Esophagus squamous epithelium (tissue), 5 donors: ENCODE measurements around the gene MMP11. TPM values are rescaled to one million over a fixed set of nuclear protein-coding genes. Genes with fewer than 3 reads are reported as not detected.

Experiments used
- DNase-seq: peaks from one replicate; lab custom pipeline; 2025; lab: John Stamatoyannopoulos, UW
- H3K27ac ChIP-seq, 4 donors: fragments of 200-600 bp; sonication (generic); one replicate each; pipeline ENCODE4 v1.5.1; 2016 to 2019; ENCODE audit warnings: mild to moderate bottlenecking in 1 of 4
- H3K27me3 ChIP-seq, 4 donors: fragments of 200-600 bp; sonication (generic); 1 replicate in 3 of 4; 2 replicates in 1 of 4; pipeline versions ENCODE4 v1.5.1 to v1.6.0; 2017 to 2021; ENCODE audit warnings: antibody characterized with exemption in 1 of 4
- H3K36me3 ChIP-seq, 3 donors: fragments of 200-600 bp; sonication (generic); one replicate each; pipeline ENCODE4 v1.5.1; 2016 to 2019
- H3K4me1 ChIP-seq, 3 donors: fragments of 200-600 bp; sonication (generic); one replicate each; pipeline ENCODE4 v1.5.1; 2017 to 2019
- H3K4me3 ChIP-seq, 4 donors: fragments of 200-600 bp; sonication (generic); 1 replicate in 3 of 4; 2 replicates in 1 of 4; pipeline ENCODE4 v1.5.1; 2016 to 2019; ENCODE audit warnings: mild to moderate bottlenecking in 2 of 4, moderate library complexity in 1 of 4
- H3K9me3 ChIP-seq, 3 donors: fragments of 200-600 bp; sonication (generic); one replicate each; pipeline ENCODE4 v1.5.1; 2016 to 2019
- POLR2A ChIP-seq, 4 donors: fragments of 450-650 bp; IDR thresholded peaks; one replicate each; pipeline ENCODE4 v1.6.1; 2017; ENCODE audit warnings: antibody characterized with exemption in 4 of 4, mild to moderate bottlenecking in 4 of 4, moderate library complexity in 3 of 4
- WGBS, 2 donors: methylation state at CpG; one replicate each; pipeline ENCODE4 v1.1.5; 2018; 5-methylcytosine and 5-hydroxymethylcytosine counted together
- intact Hi-C: fragments of 100-400 bp; cut with DNase I; formaldehyde crosslinking; loops from one replicate; pipeline ENCODE4 v1.15.0; 2022
- total RNA-seq, 4 donors: library from RNA; depleted of rRNA; stranded (reverse); fragments of >200 nt; gene quantifications; one replicate each; pipeline ENCODE4 v1.1.0, GENCODE V29; 2016
- TF ChIP-seq, protein P1 (sequence below), 6 experiments: fragments of 450-650 bp in 4 of 6; fragments of 200-600 bp in 2 of 6; sonication (generic) in 2 of 6; IDR thresholded peaks; one replicate each; pipeline ENCODE4 v1.5.1; 2016 to 2019; ENCODE audit warnings: antibody characterized with exemption in 6 of 6, mild to moderate bottlenecking in 4 of 6, moderate library complexity in 4 of 6
- donor health status: DM: yes; HTN: yes; CAD: no.

Gene MMP11
- total RNA-seq, 4 donors from 2014 or later, result 0.34 to 1.6 (median 1.1) TPM

DNA sequence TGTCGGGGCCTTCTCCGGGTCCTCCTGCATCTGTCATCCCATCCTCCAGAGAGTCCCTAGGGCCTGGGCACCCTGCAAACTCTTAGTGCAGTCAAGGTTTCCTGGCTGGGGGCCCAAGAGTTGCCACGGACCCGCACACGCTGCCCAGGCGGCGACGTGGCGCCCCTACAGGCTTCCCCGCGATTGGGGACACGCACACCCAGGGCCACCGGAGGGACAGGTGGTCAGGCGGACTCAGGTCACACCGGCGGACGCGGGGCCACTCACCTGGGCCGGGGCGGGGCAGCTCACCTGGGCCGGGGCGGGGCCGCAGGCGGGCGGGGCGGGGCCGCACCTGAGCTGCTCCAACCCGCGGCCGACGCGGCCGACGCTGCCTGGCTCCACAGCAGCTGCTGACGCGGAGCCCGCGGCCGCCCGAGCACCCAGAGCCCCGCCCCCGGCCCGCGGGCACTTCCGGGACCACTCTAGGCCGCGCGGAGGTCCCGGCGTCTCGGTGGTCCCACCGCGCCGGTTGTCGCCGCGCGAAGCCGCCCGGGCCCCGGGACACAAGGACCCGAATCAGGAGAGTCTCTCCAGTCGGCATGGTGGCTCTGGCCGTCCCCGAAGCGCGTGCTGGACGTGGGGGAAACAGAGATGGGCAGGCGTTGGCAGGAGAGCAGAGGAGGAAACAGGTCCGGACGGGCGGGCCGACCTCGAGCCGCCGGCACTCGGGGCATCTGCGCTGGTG, 21.8 kb upstream of the MMP11 start, which contains the start of gene ZNF70:
Gene ZNF70 (minus strand): TSS at position 399 of the 727 bp plus-strand sequence. CDS start 5,972 bp downstream, outside the sequence.
- peak within 1 kb of the TSS; percentile 93 to 96 (median 94) for H3K27ac ChIP-seq
- DNase-seq, result peak; percentile 29
- no peaks in the 10 kb centered on the region for H3K9me3 ChIP-seq
- H3K36me3 ChIP-seq, result no peaks in the 10 kb centered on the region
- peaks cover 0 to 33% (median 7%) of the 10 kb centered on the region in 3 donors for H3K4me1 ChIP-seq
- H3K4me3 ChIP-seq, result peak within 1 kb of the TSS; percentile 62 to 92 (median 76)
- peak in 2 of 4 donors; percentile 58 to 72 for TF ChIP-seq POLR2A (IDR thresholded peaks at IDR 0.05)
- TF ChIP-seq, protein P1, sequence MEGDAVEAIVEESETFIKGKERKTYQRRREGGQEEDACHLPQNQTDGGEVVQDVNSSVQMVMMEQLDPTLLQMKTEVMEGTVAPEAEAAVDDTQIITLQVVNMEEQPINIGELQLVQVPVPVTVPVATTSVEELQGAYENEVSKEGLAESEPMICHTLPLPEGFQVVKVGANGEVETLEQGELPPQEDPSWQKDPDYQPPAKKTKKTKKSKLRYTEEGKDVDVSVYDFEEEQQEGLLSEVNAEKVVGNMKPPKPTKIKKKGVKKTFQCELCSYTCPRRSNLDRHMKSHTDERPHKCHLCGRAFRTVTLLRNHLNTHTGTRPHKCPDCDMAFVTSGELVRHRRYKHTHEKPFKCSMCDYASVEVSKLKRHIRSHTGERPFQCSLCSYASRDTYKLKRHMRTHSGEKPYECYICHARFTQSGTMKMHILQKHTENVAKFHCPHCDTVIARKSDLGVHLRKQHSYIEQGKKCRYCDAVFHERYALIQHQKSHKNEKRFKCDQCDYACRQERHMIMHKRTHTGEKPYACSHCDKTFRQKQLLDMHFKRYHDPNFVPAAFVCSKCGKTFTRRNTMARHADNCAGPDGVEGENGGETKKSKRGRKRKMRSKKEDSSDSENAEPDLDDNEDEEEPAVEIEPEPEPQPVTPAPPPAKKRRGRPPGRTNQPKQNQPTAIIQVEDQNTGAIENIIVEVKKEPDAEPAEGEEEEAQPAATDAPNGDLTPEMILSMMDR (IDR thresholded peaks at IDR 0.05), result peak in 1 of 6 experiments; percentile 2
- WGBS, 2 donors, result 0% methylated on average over 3 of the region's 78 CpGs; no CpG with 5 or more reads in 1 of the 2 donors
- no peaks in the 10 kb centered on the region for H3K27me3 ChIP-seq
- intact Hi-C loops, result no loop called here

DNA sequence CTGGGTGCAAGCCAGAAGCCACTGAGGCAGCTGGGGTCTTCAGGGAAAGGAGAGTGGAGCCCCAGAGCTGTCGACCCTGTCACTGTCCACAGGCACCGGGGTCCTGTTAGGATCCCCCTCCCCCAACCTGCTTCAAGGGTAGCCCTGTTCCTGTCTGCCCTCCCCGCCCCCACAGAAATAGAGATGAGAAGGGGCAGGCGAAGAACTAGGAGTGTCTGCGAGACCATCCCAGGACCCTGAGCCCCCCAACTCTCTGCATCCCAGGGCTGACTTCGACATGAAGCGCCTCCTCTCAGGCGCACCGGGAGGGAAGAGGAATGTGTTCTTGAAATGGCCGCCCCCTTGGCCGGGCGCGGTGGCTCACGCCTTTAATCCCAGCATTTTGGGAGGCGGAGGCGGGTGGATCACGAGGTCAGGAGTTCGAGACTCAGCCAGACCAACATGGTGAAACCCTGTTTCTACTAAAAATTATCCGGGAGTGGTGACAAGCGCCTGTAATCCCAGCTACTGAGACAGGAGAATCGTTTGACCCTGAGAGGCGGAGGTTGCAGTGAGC, 21.1 kb upstream of the MMP11 start:
- Histone ChIP-seq H3K27ac (peak overlapping the region; percentile 93 to 96 (median 94)), H3K9me3 (no peaks in the 10 kb centered on the region), H3K36me3 (no peaks in the 10 kb centered on the region), H3K4me3 (peak overlapping the region; percentile 62 to 92 (median 76)), H3K27me3 (no peaks in the 10 kb centered on the region), H3K4me1 (peaks cover 0 to 33% (median 7%) of the 10 kb centered on the region in 3 donors)
- no peak for DNase-seq
- WGBS, 2 donors, result 0 to 40% methylated on average over 2 to 6 of the region's 22 CpGs
- intact Hi-C loops, result no loop called here
- TF ChIP-seq, protein P1 (IDR thresholded peaks at IDR 0.05), result no peak
- TF ChIP-seq POLR2A (IDR thresholded peaks at IDR 0.05), result no peak

DNA sequence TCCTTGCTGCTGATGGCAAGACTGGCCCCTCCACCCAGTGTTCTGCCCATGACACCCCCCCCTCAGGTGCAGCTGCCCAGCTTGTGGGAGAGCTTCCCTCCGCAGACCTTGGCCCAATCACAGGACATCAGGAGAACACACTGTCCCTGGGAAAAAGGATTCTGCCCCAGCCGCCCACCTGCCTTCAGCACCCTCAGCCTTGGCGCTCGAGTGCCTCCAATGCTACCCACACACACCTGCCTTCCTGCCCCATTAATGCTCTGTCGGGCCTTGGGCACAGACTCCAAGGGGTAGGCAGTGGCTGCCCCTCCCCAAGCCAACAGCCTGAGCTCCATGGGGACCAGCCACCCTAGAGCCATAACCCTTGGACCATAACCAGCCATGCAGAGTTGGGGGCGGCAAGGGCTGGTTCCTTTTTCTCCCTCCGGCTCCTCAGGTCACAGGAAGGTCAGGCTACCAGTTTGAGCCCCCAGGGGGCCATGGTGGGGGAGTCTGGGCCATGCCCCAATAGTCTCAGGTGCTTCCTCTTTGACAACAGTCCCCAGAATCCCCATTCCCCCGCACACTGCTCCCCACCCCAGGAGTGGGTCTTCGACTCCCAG, 20.5 kb upstream of the MMP11 start:
- Histone ChIP-seq H3K4me3 (peak overlapping the region in 1 of 4 donors; percentile 71), H3K27me3 (no peaks in the 10 kb centered on the region), H3K27ac (peak overlapping the region in 1 of 4 donors; percentile 96), H3K4me1 (peaks cover 0 to 33% (median 7%) of the 10 kb centered on the region in 3 donors), H3K9me3 (no peaks in the 10 kb centered on the region), H3K36me3 (no peaks in the 10 kb centered on the region)
- intact Hi-C loops, result no loop called here
- peak; percentile 20 for DNase-seq
- 77 to 80% methylated on average over 1 to 6 of the region's 9 CpGs for WGBS, 2 donors
- TF ChIP-seq, protein P1 (IDR thresholded peaks at IDR 0.05), result no peak
- TF ChIP-seq POLR2A (IDR thresholded peaks at IDR 0.05), result no peak

DNA sequence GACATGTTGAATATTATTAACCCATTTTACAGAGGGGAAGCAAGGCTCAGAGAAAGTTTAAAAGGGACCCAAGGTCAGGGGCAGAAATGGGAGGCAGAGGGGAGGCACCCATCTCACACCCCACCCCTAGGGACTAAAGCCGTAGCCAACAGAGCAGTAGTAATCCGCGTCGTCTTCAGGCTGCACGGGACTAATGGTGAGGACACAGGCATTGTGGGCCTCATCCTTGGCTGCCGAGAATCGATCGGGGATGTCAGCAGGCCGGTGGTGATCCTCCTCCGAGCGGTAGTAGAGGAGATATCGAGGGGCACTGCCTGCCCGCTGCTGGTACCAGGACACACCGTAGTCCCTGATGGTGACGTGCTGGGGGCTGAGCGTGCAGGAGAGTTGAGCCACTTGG, 19.9 kb upstream of the MMP11 start:
- peaks cover 0 to 33% (median 7%) of the 10 kb centered on the region in 3 donors for H3K4me1 ChIP-seq
- intact Hi-C loops, result no loop called here
- WGBS, 2 donors, result 89 to 90% methylated on average over 4 to 9 of the region's 16 CpGs

More for the DNA sequence above, 19.9 kb upstream of the MMP11 start:
- TF ChIP-seq, protein P1 (IDR thresholded peaks at IDR 0.05), result no peak
- no peak overlapping the region for H3K4me3 ChIP-seq
- DNase-seq, result no peak
- no peaks in the 10 kb centered on the region for H3K36me3 ChIP-seq
- H3K27ac ChIP-seq, result no peak overlapping the region
- no peaks in the 10 kb centered on the region for H3K9me3 ChIP-seq
- H3K27me3 ChIP-seq, result no peaks in the 10 kb centered on the region
